ENCODE measurements around the gene MYL7.

Gene MYL7

DNA sequence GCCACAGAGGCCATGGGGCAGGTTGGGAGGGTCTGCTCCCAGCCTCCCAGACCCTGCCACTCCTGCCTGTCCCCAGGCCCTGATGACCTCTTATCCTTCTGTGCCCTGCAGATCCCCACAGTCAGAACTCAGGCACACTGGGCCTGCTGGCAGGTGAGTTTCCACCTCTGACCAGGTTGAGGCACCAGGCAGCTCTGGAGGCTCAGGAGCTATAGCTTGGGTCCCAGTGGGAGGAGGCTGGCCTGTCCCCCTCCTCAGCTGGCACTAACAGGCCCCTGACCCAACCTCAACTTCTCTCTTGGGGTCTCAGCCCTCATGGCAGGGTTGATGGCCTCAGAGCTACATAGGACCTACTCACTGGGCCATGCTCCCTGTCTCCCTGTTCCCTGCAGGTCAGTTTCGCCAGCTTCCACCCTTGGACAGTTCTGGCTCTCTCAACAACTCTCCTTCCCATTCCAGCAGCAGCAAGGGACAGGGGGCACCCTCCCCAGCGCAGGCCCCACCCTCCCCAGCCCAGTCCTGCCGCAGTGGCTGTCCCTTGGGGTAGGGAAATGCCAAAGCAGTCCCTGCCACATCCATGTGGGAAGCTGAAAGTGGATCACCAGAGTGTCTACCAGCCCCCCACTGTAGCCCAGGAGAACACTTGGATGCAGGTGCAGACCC is 39.7 kb downstream of the MYL7 start:
- Histone ChIP-seq H2AFZ (ENCODE audit: low read depth, low read length, severe bottlenecking) (no peak overlapping the region), H3K27ac (ENCODE audit: low read depth, low read length) (no peak overlapping the region), H4K20me1 (ENCODE audit: low read depth, low read length) (no peaks in the 10 kb centered on the region), H3K9ac (ENCODE audit: low read length) (no peak overlapping the region), H3F3A (ENCODE audit: insufficient read depth) (no peaks in the 10 kb centered on the region), H3K79me2 (ENCODE audit: insufficient read depth, low read length) (no peaks in the 10 kb centered on the region), H3K36me3 (ENCODE audit: low read length) (no peaks in the 10 kb centered on the region), H3K4me3 (ENCODE audit: insufficient read depth, low read length, poor library complexity, severe bottlenecking) (no peak overlapping the region), H3K27me3 (ENCODE audit: low read length) (no peaks in the 10 kb centered on the region), H3K9me3 (ENCODE audit: insufficient read depth, low read length) (no peaks in the 10 kb centered on the region), H3K4me2 (ENCODE audit: low read depth, low read length, poor library complexity, severe bottlenecking) (no peak overlapping the region), H3K9me2 (replicated peaks; ENCODE audit: insufficient read depth, low read length) (no peaks in the 10 kb centered on the region)
- TF ChIP-seq, protein P1, sequence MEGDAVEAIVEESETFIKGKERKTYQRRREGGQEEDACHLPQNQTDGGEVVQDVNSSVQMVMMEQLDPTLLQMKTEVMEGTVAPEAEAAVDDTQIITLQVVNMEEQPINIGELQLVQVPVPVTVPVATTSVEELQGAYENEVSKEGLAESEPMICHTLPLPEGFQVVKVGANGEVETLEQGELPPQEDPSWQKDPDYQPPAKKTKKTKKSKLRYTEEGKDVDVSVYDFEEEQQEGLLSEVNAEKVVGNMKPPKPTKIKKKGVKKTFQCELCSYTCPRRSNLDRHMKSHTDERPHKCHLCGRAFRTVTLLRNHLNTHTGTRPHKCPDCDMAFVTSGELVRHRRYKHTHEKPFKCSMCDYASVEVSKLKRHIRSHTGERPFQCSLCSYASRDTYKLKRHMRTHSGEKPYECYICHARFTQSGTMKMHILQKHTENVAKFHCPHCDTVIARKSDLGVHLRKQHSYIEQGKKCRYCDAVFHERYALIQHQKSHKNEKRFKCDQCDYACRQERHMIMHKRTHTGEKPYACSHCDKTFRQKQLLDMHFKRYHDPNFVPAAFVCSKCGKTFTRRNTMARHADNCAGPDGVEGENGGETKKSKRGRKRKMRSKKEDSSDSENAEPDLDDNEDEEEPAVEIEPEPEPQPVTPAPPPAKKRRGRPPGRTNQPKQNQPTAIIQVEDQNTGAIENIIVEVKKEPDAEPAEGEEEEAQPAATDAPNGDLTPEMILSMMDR (IDR thresholded peaks at IDR 0.05; ENCODE audit: insufficient read depth, low read length, poor library complexity, severe bottlenecking) = no peak
- no peak for TF ChIP-seq EZH2phosphoT487 (conservative IDR thresholded peaks at IDR 0.05; ENCODE audit: low read length)

DNA sequence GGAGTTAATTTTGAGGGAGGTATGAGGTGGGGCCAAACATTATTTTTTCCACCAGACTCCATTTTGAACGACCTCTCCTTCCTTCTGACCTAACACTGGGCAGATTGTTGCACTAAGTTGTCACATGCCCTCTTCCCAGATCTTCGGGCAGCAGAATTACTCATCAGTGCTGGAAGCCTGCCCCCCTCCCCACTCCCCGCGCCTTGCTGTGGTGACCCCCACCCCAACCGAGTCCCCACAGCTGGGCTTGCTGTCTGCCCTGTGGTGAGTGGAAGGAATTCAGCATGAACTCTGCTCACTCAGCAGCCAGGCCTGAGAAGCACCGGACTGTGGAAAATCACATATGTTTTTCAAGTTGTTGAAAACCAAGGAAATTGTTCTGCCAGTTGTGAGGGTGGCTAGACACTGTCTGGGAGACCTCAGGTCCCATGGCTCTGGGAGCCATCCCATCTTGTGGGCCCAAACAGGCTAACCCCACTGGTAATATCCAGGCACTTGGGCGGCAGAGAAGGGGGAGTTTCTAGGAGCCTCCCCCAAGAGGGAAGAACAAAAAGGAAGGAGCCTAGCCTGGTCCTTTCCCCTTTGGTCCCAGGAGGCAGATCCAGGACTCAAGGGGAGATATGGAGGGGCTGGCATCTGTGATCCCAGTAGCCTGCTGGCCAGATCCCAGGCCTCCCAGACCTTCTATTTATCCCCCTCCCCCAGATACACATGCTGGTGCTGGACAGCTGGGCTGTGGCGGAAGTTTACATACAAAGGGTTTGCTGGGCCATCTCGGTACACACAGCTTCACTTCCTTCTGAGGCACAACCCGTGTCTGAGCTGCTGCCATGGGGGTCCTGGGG is 40.5 kb downstream of the MYL7 start:
- no peak overlapping the region for H3K4me2 ChIP-seq (ENCODE audit: low read depth, low read length, poor library complexity, severe bottlenecking)
- no peaks in the 10 kb centered on the region for H3K27me3 ChIP-seq (ENCODE audit: low read length)
- no peak overlapping the region for H3K4me3 ChIP-seq (ENCODE audit: insufficient read depth, low read length, poor library complexity, severe bottlenecking)
- no peaks in the 10 kb centered on the region for H3K79me2 ChIP-seq (ENCODE audit: insufficient read depth, low read length)
- no peaks in the 10 kb centered on the region for H4K20me1 ChIP-seq (ENCODE audit: low read depth, low read length)
- no peaks in the 10 kb centered on the region for H3K36me3 ChIP-seq (ENCODE audit: low read length)
- no peaks in the 10 kb centered on the region for H3K9me2 ChIP-seq (replicated peaks; ENCODE audit: insufficient read depth, low read length)
- H3K27ac ChIP-seq (ENCODE audit: low read depth, low read length) = no peak overlapping the region
- no peak overlapping the region for H3K9ac ChIP-seq (ENCODE audit: low read length)
- no peak overlapping the region for H2AFZ ChIP-seq (ENCODE audit: low read depth, low read length, severe bottlenecking)
- no peaks in the 10 kb centered on the region for H3K9me3 ChIP-seq (ENCODE audit: insufficient read depth, low read length)
- TF ChIP-seq, protein P1 (IDR thresholded peaks at IDR 0.05; ENCODE audit: insufficient read depth, low read length, poor library complexity, severe bottlenecking) = no peak
- no peak for TF ChIP-seq EZH2phosphoT487 (conservative IDR thresholded peaks at IDR 0.05; ENCODE audit: low read length)
- no peaks in the 10 kb centered on the region for H3F3A ChIP-seq (ENCODE audit: insufficient read depth)

DNA sequence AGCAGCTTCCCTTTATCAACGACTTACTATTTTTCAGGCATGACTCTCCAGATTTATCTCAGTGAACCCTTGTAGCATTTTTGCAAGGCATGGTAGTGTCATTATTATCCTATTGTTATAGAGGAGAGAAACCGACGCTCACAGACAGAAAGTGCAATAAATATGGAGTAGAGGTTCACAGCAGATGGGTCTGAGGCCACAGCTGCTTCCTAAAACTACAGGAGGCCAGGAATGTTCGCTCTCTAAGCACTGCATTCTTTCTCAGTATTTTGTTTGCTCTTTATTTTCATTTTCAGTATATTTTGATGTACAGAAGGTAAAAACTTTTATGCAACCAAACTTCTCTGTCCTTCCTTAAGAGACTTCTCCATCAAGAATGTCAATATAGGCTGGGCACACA is 41.5 kb downstream of the MYL7 start:
- no peaks in the 10 kb centered on the region for H3F3A ChIP-seq (ENCODE audit: insufficient read depth)
- no peaks in the 10 kb centered on the region for H3K36me3 ChIP-seq (ENCODE audit: low read length)
- no peak overlapping the region for H3K9ac ChIP-seq (ENCODE audit: low read length)
- no peak for TF ChIP-seq EZH2phosphoT487 (conservative IDR thresholded peaks at IDR 0.05; ENCODE audit: low read length)
- TF ChIP-seq, protein P1 (IDR thresholded peaks at IDR 0.05; ENCODE audit: insufficient read depth, low read length, poor library complexity, severe bottlenecking) = no peak
- no peaks in the 10 kb centered on the region for H3K79me2 ChIP-seq (ENCODE audit: insufficient read depth, low read length)
- H3K9me3 ChIP-seq (ENCODE audit: insufficient read depth, low read length) = no peaks in the 10 kb centered on the region
- H3K4me3 ChIP-seq (ENCODE audit: insufficient read depth, low read length, poor library complexity, severe bottlenecking) = no peak overlapping the region
- no peak overlapping the region for H3K27ac ChIP-seq (ENCODE audit: low read depth, low read length)
- H3K27me3 ChIP-seq (ENCODE audit: low read length) = no peaks in the 10 kb centered on the region
- H3K4me2 ChIP-seq (ENCODE audit: low read depth, low read length, poor library complexity, severe bottlenecking) = no peak overlapping the region
- no peaks in the 10 kb centered on the region for H4K20me1 ChIP-seq (ENCODE audit: low read depth, low read length)
- H3K9me2 ChIP-seq (replicated peaks; ENCODE audit: insufficient read depth, low read length) = no peaks in the 10 kb centered on the region
- no peak overlapping the region for H2AFZ ChIP-seq (ENCODE audit: low read depth, low read length, severe bottlenecking)
